SU-DHL-6 (cell line): Measurements from ENCODE around the gene KIRREL1.

Source experiments
- EZH2phosphoT487 ChIP-seq: fragments of 200-600 bp; sonication (generic), shearing (Covaris generic); conservative IDR thresholded peaks from 2 replicates; pipeline ENCODE4 v1.6.1; 2018; ENCODE audit warnings: mild to moderate bottlenecking, antibody characterized with exemption, low read length, moderate library complexity, mixed read lengths
- TF ChIP-seq, protein P1 (sequence below): fragments of 200-600 bp; sonication (generic); IDR thresholded peaks from one replicate; pipeline ENCODE4 v1.5.1; 2017; ENCODE audit warnings: antibody characterized with exemption, mild to moderate bottlenecking, low read length, moderate library complexity; ENCODE audit not compliant: insufficient read depth, poor library complexity, severe bottlenecking

DNA sequence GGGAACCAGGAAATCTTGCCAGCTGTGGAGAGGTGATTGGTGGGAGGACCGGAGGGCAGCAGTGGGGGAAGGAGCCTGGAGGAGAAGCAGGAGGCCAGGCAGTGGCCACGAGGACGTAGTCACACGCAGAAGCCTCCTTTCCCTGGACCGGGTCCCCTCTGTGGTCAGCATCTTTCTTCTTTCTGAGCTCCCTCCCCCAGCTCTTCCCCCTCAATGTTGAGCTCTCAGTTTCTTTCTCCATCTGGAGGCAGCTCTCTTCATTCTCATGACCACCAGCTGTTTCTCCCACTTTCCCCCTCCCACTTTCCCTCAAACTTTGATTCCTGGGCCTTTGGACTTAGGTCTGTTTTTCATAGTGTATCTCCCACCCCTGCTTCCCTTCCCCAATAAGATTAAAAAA is 18.3 kb downstream of the KIRREL1 start:
- TF ChIP-seq, protein P1, sequence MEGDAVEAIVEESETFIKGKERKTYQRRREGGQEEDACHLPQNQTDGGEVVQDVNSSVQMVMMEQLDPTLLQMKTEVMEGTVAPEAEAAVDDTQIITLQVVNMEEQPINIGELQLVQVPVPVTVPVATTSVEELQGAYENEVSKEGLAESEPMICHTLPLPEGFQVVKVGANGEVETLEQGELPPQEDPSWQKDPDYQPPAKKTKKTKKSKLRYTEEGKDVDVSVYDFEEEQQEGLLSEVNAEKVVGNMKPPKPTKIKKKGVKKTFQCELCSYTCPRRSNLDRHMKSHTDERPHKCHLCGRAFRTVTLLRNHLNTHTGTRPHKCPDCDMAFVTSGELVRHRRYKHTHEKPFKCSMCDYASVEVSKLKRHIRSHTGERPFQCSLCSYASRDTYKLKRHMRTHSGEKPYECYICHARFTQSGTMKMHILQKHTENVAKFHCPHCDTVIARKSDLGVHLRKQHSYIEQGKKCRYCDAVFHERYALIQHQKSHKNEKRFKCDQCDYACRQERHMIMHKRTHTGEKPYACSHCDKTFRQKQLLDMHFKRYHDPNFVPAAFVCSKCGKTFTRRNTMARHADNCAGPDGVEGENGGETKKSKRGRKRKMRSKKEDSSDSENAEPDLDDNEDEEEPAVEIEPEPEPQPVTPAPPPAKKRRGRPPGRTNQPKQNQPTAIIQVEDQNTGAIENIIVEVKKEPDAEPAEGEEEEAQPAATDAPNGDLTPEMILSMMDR, result no peak
- TF ChIP-seq EZH2phosphoT487, result no peak
